ENCODE results near the gene CA11. TPM values are rescaled to one million over a fixed set of nuclear protein-coding genes. Genes with fewer than 3 reads are reported as not detected.
A peak's percentile ranks its signal among the peaks of the same experiment; 100 is the strongest.
"Not testable (repeated sequence)": the region's sequence is repeated elsewhere in the genome, so short reads cannot be mapped to it uniquely, and the experiment has no call there.

The CA11 gene
- total RNA-seq, 1 donor from 2014 or later: 1.7 TPM

- DNase-seq (ENCODE audit: low spot score) (peak; percentile 67), ATAC-seq (peak; percentile 82)
Observed at GRCh38 chr19:48644839-48645619, 958 bp downstream of the CA11 start.

DNA sequence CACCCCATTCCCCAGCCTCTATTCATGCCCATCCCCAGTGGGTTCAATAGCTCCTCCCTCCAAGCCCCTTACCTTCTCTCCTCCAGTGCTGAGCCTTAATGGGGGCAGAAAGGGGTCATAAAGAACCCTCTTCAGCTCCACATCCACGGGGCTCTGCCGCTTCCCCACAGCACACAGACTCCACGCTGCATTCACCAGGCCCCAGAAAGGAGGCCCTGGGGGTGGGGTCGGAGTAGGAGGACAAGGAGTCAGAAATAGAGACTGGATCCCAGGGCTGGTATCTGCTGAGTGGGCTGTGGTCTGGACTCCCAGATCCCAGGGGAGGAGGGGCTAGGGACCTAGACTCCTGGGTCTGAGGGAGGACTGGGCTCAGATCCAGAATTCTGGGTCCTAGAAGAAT, 1.6 kb downstream of the CA11 start:
- DNase-seq (ENCODE audit: low spot score) (no peak), ATAC-seq (no peak)

- ATAC-seq: no peak
- DNase-seq (ENCODE audit: low spot score): no peak
Observed at GRCh38 chr19:48642862-48643261, 3.1 kb downstream of the CA11 start.

DNA sequence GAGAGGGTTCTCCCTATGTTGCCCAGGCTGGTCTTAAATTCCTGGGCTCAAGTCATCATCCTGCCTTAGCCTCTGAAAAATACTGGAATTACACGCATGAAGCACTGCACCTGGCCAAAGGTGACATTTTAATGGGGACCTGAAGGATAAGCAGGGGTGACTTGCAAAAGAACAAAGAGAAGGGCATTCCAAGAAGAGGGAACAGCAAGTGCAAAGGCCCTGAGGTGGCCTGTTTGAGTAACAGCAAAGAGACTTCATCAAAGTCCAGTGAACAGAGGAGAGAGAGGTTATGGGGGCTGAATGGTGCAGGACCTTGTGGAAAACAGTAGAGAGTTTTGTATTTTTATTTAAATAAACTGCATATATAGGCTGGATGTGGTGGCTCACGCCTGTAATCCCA, 4.1 kb downstream of the CA11 start:
- no peak for DNase-seq (ENCODE audit: low spot score)

GRCh38 chr19:48639483-48640375, 6.3 kb downstream of the CA11 start:
- ATAC-seq (no peak), DNase-seq (ENCODE audit: low spot score) (no peak)

More for the DNA sequence above, 4.1 kb downstream of the CA11 start:
- no peak for ATAC-seq

DNA sequence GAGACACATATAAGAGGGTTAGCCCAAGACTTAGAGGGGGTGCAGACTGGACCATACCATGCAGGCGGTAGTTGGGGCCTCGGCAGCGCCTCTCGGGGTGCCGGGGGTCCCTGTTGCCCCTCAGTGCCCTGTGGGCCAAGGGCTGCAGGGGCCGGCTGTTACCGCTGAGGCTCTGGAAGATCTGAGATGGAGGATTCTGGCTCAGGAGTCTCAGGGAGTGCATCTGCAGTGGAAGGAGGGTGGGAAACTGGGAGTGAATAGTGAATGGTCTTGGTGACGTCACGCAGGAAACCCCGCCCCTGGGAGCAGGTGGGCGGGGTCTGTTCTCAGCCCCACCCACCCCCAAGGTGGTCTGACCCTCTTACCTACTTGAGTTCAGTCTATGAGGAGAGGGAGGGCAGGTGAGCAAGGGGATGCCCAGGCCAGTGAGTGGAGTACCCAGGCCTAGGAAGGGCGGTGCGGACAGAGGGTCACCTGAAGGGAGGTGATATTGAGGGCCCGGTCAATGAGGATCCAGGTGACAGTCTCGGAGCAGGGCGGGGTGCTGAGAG, 7.1 kb downstream of the CA11 start:
- ATAC-seq (no peak), DNase-seq (ENCODE audit: low spot score) (peak; percentile 57)

- DNase-seq (ENCODE audit: low spot score): peak; percentile 86
- ATAC-seq: peak; percentile 48
Observed at GRCh38 chr19:48637948-48638830, 7.8 kb downstream of the CA11 start.

DNA sequence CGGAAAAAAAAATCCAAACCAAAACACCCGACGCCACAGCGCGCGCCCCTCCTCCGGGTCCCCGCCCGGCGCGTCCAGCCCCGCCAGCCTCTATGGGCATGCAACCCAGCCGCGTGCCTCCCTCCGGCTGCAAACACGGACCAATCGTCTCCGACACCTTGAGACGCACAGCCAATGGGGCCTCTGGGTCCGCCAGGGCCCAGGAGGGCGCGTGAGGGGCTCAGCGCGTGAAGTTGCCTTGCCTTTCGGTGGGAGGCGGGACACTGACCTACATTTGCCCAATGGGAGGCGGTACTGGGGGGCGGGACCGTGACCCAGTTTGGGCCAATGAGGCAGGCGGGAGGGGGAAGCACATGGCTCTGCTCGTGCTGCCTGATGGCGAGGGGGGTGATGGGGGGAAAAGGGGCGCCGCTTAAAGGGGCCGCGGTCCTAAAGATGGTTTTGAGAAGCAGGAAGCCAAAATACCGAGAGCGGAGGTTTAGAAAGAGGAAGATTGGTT, 8.5 kb downstream of the CA11 start:
- ATAC-seq: peak; percentile 65

GRCh38 chr19:48636859-48637448, 9.0 kb downstream of the CA11 start, which contains the start of gene DBP:
TSS of gene DBP (minus strand) at chr19:48637379. CDS start at chr19:48636994, 385 bp downstream.
- DNase-seq (ENCODE audit: low spot score): peak; percentile 70
- ATAC-seq: peak; percentile 21

More for the DNA sequence above, 8.5 kb downstream of the CA11 start:
- peak; percentile 99 for DNase-seq (ENCODE audit: low spot score)

- no peak for ATAC-seq
- DNase-seq (ENCODE audit: low spot score): peak; percentile 63
Observed at GRCh38 chr19:48635966-48636858, 9.8 kb downstream of the CA11 start.

GRCh38 chr19:48635263-48635965, 10.6 kb downstream of the CA11 start:
- DNase-seq (ENCODE audit: low spot score) (peak; percentile 84), ATAC-seq (peak; percentile 59)

DNA sequence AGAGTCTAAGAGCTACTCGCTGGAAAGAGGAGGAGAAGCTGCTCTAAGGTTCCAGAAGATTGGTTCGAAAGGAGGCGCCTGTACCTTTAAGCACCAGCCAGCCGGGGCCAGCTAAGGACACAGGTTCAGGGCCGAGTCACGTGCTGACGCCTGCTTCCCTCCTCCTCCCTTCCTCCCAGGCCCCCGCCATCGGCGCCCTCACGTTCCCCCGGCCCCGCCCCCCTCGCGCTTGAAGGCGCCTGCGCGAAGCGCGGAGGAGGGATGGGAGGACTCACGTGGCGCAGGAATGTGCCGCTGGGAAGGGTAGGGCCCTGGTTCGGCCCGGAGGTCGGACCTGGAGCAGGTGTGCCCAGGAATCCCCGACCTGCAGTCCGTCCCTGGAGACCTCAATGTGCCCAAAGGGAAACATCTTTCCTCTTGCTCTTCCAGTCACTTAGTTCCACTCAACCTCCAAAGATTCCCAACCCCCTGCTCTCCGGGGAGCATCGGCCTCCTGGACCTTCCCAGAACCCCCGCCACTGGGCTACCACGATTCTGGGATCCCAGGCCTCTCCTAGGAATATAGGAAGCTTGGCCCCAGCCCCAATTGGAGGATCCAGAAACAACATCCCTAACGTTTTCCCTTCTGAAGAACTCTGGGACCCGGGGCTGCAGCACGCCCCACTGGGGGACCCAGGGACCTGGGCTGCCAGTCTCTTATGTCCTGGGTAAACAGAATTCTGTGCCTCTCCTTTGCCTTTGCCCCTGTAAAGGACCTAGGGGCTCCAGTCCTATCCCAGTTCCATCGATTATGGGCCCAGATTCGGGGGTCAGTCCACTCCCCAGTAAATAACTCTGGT, 11.3 kb downstream of the CA11 start:
- peak; percentile 97 for DNase-seq (ENCODE audit: low spot score)
- ATAC-seq: peak; percentile 44

GRCh38 chr19:48634036-48634342, 12.0 kb downstream of the CA11 start:
- no peak for ATAC-seq
- DNase-seq (ENCODE audit: low spot score): no peak

- ATAC-seq: no peak
- no peak for DNase-seq (ENCODE audit: low spot score)
Observed at GRCh38 chr19:48633148-48634035, 12.6 kb downstream of the CA11 start.

DNA sequence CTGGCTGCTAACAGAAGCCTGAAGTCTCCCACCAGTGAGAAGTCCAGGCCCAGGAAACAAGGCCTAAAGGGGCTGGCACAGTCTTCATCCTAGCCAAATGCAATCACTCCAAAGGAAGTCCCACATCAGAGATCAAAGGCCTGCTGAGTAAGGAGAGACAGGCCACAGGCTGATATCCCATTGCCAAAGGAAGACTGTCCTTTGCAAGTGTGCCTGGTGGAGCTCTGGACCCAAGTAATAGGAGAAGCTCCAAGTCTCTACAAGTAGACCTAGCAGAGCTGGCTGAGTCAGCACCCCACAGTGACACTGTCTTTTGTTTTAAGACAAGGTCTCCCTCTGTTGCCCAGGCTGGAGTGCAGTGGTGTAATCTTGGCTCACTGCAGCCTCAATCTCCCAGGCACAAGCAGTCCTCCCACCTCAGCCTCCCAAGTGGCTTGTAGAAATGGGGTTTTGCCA, 13.3 kb downstream of the CA11 start:
- ATAC-seq: no peak

DNA sequence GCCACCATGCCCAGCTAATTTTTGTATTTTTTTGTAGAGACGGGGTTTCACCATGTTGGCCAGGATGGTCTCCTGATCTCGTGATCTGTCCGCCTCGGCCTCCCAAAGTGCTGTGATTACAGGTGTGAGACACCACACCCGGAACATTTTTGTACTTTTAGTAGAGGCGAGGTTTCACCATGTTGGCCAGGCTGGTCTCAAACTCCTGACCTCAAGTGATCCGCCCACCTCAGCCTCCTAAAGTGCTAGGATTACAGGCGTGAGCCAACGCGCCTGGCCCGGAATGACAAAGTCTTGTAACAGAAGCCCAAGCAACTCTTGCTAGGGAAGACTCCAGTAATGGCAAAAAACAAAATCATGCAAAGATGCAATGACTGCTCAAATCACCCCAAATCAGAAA, 13.7 kb downstream of the CA11 start:
- not testable (repeated sequence) for DNase-seq (ENCODE audit: low spot score); ATAC-seq

More for the DNA sequence above, 13.3 kb downstream of the CA11 start:
- DNase-seq (ENCODE audit: low spot score): no peak
